HEK293T (cell line): ENCODE results near the gene TMEM11.

Experiments
- CTCF ChIA-PET: fragments of 350-600 bp; formaldehyde crosslinking; extraction: SDS; loops from one replicate; lab custom pipeline; 2021; ENCODE audit warnings: antibody characterized with exemption, inconsistent platforms; lab: Yijun Ruan, JAX
- POLR2A ChIA-PET: fragments of 350-600 bp; formaldehyde crosslinking; extraction: SDS; loops from one replicate; lab custom pipeline; 2020; ENCODE audit warnings: antibody characterized with exemption, inconsistent platforms; lab: Yijun Ruan, JAX
- DNase-seq: peaks from one replicate; pipeline ENCODE4 v3.0.0; 2012; ENCODE audit warnings: mixed read lengths; ENCODE audit errors: extremely low spot score
- ARNT ChIP-seq: fragments of 450-650 bp; IDR thresholded peaks from 2 replicates; pipeline ENCODE4 v1.6.1; 2017; ENCODE audit warnings: mild to moderate bottlenecking
- BHLHE40 ChIP-seq: fragments of 450-650 bp; IDR thresholded peaks from 2 replicates; pipeline ENCODE4 v1.6.1; 2016; ENCODE audit warnings: mild to moderate bottlenecking, moderate library complexity, borderline replicate concordance
- CTBP1 ChIP-seq: fragments of 450-650 bp; IDR thresholded peaks from 2 replicates; pipeline ENCODE4 v1.6.1; 2016; ENCODE audit warnings: borderline replicate concordance
- ELF4 ChIP-seq: fragments of 450-650 bp; IDR thresholded peaks from 2 replicates; pipeline ENCODE4 v1.6.1; 2017; ENCODE audit warnings: antibody characterized with exemption
- FOXA1 ChIP-seq: fragments of 450-650 bp; IDR thresholded peaks from 2 replicates; pipeline ENCODE4 v1.6.1; 2016; ENCODE audit warnings: mild to moderate bottlenecking
- FOXK2 ChIP-seq: fragments of 450-650 bp; IDR thresholded peaks from 2 replicates; pipeline ENCODE4 v1.6.1; 2016; ENCODE audit warnings: mild to moderate bottlenecking
- FOXM1 ChIP-seq: fragments of 450-650 bp; IDR thresholded peaks from 2 replicates; pipeline ENCODE4 v1.6.1; 2017; ENCODE audit warnings: mild to moderate bottlenecking, borderline replicate concordance
- HDGF ChIP-seq: fragments of 450-650 bp; IDR thresholded peaks from 2 replicates; pipeline ENCODE4 v1.6.1; 2017; ENCODE audit warnings: antibody characterized with exemption, borderline replicate concordance
- L3MBTL2 ChIP-seq: fragments of 450-650 bp; conservative IDR thresholded peaks from 2 replicates; pipeline ENCODE4 v1.6.1; 2016; ENCODE audit warnings: mild to moderate bottlenecking
- LEF1 ChIP-seq: fragments of 450-650 bp; IDR thresholded peaks from 2 replicates; pipeline ENCODE4 v1.6.1; 2017; ENCODE audit warnings: mild to moderate bottlenecking, borderline replicate concordance
- NFRKB ChIP-seq: fragments of 450-650 bp; IDR thresholded peaks from 2 replicates; pipeline ENCODE4 v1.6.1; 2016; ENCODE audit warnings: mild to moderate bottlenecking, moderate library complexity
- SP1 ChIP-seq: fragments of 450-650 bp; IDR thresholded peaks from 2 replicates; pipeline ENCODE4 v1.6.1; 2017
- SUZ12 ChIP-seq: fragments of 450-650 bp; IDR thresholded peaks from 2 replicates; pipeline ENCODE4 v1.6.1; 2016; ENCODE audit warnings: mild to moderate bottlenecking
- TARDBP ChIP-seq: fragments of 450-650 bp; IDR thresholded peaks from 2 replicates; pipeline ENCODE4 v1.6.1; 2016
- ZNF384 ChIP-seq: fragments of 450-650 bp; IDR thresholded peaks from 2 replicates; pipeline ENCODE4 v1.6.1; 2016
- TF ChIP-seq, protein P1 (sequence below): fragments of 450-650 bp; IDR thresholded peaks from 2 replicates; pipeline ENCODE4 v1.6.1; 2016

The TMEM11 gene

DNA sequence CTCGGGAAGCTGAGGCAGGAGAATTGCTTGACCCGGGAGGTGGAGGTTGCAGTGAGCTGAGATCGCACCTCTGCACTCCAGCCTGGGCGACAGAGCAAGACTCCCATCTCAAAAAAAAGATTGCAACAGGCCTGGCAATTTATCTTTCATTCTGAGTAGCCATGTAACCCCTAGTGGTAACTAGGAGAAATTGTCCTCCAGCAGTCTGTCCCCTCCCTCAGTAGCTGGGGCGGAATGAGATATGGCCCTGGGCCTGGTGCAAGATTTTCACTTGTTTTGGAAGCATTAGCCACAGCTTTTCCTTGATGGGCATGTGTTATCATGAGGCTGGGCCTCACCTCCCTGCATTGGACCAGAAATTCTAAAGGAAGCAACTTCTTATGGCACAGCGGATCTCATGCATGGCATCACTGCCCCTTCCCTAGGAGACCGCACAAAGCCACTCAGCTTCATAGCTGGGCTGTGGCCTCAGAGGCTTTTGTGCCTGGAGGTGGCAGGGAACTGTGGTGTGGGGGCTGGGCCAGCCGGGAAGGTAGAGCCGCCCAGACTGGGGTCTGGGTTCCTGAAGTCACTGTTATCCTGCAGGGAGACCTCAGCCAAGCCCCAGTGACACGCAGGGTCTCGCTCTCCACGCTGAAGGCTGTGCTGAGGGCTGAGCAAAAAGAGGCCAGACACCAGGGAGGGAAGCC is 25.9 kb upstream of the TMEM11 start:
- ChIA-PET CTCF (interaction anchor here (0.6 to 1.0 kb wide), 5 partner anchors 9 to 27 kb away, joined by 3 to 6 read pairs (median 3); no protein-coding TSS in a partner anchor), POLR2A (interaction anchor here (1.2 kb wide), 1 partner anchor 141 kb away, joined by 3 read pairs; no protein-coding TSS in a partner anchor)
- DNase-seq, result peak; percentile 64
- TF ChIP-seq, protein P1, sequence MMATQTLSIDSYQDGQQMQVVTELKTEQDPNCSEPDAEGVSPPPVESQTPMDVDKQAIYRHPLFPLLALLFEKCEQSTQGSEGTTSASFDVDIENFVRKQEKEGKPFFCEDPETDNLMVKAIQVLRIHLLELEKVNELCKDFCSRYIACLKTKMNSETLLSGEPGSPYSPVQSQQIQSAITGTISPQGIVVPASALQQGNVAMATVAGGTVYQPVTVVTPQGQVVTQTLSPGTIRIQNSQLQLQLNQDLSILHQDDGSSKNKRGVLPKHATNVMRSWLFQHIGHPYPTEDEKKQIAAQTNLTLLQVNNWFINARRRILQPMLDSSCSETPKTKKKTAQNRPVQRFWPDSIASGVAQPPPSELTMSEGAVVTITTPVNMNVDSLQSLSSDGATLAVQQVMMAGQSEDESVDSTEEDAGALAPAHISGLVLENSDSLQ, result 0 out of 2 replicates have a peak, but pooled peaks have one; percentile 12
- no peak for TF ChIP-seq SUZ12

DNA sequence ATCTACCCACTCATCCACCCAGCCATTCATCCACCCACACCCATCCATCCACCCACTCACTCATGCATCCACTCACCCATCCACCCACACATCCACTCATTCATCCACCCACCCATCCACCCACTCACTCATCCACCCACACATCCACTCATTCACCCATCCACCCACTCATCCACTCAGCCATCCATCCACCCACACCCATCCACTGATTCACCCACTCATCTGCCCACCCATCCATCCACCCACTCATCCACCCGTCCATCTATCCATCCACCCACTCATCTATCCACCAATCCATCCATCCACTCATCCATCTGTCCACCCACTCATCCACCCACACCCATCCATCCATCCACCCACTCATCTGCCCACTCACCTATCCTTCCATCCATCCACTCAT is 22.0 kb upstream of the TMEM11 start:
- DNase-seq, result no peak
- ChIA-PET POLR2A (no interaction called here), CTCF (no interaction called here)
- peak; percentile 66; the same call in 1 of the 2 replicates for TF ChIP-seq TARDBP
- no peak for TF ChIP-seq CTBP1

DNA sequence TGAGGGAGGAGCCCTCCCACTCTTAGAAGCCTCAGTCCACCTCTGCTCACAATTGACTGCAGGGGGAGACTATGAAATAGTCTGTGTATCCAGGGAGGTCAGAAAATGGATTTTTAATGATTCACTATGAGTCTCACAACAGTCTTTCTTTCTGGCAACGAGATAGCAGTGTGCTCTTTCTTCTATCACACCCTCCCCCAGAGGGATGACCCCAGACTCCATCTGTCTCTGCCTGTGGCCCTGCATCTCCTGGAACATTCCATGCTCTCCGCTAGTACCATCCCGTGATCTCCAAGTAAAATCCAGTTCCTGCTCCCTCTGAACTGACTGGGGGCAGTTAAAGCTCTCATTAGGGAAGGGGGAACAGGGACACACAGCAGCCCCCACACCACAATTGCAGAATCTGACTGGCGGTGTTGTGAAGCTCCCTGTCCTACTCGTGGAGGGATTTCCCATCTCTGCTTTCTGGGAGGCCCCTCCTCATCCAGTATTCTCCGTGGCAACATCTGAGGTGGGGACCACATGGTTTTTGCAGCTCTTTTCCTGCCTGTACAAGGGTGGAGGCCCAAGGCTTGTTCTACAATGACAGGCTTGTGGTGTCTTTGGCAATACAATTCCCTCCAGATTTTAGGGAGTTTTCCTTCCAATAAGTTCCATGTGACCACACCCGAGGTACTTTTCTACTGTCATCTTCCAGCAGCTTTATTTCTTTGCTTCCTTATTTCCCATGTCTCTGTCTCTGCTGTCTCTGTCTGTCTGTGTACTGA is 19.8 kb upstream of the TMEM11 start:
- TF ChIP-seq ELF4, result no peak
- ChIA-PET CTCF (no interaction called here), POLR2A (no interaction called here)
- no peak for DNase-seq

DNA sequence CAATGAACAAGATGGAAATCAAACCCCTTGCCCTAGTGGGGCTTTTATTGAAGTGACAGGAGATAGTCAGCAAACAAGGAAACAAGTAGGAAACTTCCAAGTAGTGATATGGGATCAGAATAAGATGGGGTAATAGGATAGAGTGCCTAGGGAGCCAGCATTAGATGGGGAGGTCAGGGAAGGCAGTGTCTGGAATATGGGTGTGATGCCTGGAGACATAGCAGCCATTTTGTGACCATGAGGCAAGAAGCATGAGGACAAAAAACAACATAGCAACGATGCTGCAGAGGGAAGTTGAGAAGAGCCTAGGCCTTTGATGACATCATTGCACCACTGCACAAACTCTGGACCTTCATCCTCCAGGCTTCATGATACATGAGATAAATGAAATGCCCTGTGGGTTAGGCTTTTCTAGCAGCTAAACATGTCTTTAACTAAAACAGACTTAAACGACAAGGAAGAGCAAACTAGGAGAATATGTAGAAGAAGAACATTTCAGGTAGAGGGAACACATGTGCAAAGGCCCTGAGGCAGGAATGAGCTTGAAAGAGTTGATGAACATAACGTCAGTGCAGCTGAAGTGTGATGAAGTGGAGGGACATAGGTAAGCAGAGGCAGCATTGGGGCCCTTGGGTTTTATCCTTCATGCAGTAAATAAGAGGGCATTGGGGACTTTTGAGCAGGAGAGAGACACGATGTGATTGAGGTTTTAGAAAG is 18.2 kb upstream of the TMEM11 start:
- TF ChIP-seq, protein P1, result no peak
- TF ChIP-seq L3MBTL2 (no peak), FOXM1 (no peak), FOXA1 (no peak), ARNT (no peak), BHLHE40 (no peak), NFRKB (no peak), SP1 (no peak), ELF4 (no peak), ZNF384 (no peak), LEF1 (no peak), TARDBP (no peak), CTBP1 (no peak), SUZ12 (no peak), HDGF (no peak), FOXK2 (no peak)
- CTCF ChIA-PET, result no interaction called here
- DNase-seq, result no peak
- POLR2A ChIA-PET, result no interaction called here

DNA sequence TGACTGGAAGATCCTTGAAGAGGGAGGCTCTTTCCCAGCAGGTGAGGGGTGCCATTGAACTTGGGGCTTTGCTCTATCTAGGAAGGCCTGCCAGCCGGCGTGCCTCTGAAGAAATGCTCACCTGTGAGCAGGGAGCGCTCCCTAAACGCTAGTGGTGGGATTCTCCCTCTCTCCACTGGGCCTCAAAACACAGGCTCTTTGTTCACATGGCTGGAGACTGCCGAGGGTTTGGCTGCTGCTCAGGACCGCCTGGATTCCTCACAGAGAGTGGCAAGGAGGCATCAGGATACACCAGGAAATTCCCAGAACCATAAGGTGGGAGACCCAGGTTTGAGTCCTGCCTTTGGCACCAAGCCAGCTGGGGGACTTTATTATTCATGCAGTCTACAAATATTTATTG is 17.6 kb upstream of the TMEM11 start:
- no peak for DNase-seq
- ChIA-PET CTCF (no interaction called here), POLR2A (no interaction called here)
- TF ChIP-seq BHLHE40 (no peak), TARDBP (no peak), ELF4 (no peak), ARNT (no peak), NFRKB (no peak), SUZ12 (no peak), CTBP1 (no peak), L3MBTL2 (no peak), HDGF (no peak), SP1 (no peak), FOXA1 (no peak), FOXM1 (no peak), LEF1 (no peak), ZNF384 (no peak), FOXK2 (no peak)
- TF ChIP-seq, protein P1, result no peak

DNA sequence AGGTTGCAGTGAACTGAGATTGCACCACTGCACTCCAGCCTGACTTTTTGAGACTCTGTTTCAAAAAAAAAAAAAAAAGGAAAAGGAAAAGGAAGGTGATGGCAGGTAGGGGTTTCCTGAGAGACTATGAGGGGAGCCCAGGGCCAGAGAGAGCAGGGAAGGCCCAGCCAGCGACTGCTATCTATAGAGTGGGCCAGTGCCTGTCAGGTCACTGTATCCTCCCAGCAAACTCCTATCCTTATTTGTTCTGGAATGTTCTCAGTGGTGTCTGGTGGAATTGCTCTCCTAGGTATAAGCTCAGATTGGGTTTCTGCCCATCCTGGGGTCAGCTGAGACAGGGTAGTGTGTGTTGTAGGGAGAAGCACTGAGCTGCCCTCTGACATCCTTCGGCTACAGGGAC is 14.9 kb upstream of the TMEM11 start:
- DNase-seq, result no peak
- CTCF ChIA-PET, result interaction anchor here (0.9 kb wide), 2 partner anchors 34 to 100 kb away, joined by 4 to 6 read pairs; no protein-coding TSS in a partner anchor

More for the DNA sequence above, 14.9 kb upstream of the TMEM11 start:
- TF ChIP-seq ZNF384 (no peak), BHLHE40 (no peak), LEF1 (no peak), CTBP1 (no peak), SUZ12 (no peak), HDGF (no peak), SP1 (no peak), ELF4 (no peak), FOXM1 (no peak), NFRKB (no peak), ARNT (no peak), L3MBTL2 (no peak), TARDBP (no peak), FOXK2 (no peak), FOXA1 (no peak)
- TF ChIP-seq, protein P1, result no peak
- POLR2A ChIA-PET, result no interaction called here
